LNCAP (cell line): Measurements from ENCODE around the gene ZNF516.

Experiments used
- TF ChIP-seq, protein P1 (sequence below): fragments of 450-650 bp; IDR thresholded peaks from 2 replicates; pipeline ENCODE4 v1.5.1; 2017; ENCODE audit warnings: mild to moderate bottlenecking

ZNF516 gene

DNA sequence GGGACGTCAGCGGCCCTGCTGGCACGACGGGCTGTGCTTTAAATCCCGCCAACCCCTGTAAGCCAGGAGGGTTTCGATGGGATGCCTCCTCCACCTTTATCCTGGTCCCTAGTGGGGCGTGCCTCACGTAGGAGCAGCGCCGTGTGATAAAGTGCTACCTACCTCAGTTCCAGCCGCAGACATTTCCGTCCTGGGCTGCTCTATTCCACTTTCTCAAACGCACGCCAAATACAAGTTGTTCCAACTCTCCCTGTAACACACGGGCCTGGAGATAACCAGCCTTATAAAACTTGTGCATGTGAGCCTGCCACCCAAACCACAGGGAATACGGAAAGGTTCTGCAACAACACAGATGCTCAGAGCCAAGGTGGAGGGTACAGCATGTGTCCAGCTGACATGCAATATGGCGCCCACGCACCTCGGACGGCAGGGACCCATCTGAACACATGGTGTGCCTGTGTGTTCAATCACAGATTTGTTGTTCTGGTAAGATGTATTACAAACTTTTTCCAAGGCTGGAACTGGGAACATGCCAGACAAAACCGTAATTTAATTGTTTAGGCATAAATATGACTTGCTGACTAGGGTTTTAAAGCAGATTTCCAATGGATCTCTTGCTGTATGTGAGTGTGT lies 47.7 kb downstream of the ZNF516 start:
- TF ChIP-seq, protein P1, sequence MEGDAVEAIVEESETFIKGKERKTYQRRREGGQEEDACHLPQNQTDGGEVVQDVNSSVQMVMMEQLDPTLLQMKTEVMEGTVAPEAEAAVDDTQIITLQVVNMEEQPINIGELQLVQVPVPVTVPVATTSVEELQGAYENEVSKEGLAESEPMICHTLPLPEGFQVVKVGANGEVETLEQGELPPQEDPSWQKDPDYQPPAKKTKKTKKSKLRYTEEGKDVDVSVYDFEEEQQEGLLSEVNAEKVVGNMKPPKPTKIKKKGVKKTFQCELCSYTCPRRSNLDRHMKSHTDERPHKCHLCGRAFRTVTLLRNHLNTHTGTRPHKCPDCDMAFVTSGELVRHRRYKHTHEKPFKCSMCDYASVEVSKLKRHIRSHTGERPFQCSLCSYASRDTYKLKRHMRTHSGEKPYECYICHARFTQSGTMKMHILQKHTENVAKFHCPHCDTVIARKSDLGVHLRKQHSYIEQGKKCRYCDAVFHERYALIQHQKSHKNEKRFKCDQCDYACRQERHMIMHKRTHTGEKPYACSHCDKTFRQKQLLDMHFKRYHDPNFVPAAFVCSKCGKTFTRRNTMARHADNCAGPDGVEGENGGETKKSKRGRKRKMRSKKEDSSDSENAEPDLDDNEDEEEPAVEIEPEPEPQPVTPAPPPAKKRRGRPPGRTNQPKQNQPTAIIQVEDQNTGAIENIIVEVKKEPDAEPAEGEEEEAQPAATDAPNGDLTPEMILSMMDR: no peak

DNA sequence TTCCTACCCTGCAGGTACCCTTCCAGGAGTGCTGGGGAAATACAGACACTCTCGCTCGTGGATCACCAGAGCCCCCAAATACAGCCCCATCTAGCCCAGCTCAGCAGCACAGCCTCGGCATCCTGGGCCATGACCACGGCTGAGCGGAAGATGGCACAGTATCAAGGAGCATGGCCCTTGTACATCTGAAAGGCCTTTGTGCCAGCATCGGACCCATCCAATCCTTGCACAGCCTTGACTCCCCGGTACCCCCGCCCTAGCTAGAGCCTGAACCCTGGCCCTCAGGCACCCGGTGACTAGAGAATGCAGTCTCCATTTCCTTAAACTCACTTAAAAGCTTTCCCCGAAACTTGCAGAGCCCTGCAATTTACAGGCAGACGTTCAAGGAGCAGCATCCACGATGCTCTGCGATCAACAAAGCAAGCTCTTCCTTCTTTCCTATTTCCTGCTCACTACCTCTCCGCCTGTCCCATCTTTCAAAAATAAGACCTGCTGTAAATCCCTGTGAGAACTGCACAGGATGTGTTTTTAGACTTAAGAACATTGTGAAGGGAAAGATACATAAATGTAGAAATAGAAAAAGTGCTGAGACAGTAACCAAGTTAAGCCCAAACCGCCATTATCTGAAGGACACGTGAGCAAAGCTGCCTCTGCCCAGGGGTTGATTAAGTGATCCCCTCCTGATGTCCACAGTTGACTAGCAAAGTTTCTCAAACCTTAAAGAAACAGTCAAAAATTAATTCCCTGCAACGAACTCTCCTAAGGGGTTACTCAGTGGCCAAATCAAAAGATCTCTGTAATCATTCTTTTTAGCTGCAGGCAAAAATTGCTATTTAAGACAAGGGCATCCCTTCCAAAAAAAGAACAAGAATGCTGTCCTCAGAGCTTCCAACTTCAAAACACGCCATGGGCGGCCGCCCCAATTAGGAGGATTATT lies 48.5 kb downstream of the ZNF516 start:
- TF ChIP-seq, protein P1: no peak

DNA sequence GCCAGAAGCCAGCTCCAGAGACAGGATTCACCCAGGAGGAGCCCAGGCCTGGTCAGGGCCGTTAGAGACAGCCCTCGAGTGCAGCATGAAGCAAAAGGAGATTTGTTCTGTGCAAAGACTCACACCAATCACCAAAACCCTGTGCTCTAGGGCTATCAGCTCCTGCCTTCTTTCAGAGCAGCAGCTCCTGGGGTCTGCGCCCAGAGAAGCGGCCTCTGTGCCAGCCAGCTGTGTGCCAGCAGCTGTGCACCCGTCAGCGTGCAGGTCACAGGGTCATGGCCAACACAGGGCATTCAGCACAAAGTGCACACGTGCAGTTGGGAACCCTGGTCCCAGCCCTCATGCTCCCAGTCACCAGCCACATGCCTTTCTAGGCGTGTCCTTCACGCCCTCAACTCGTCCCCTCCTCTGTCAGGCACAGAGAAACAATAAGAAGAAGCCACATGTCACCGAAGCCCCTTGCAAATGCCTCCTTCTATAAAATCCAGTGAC lies 49.3 kb downstream of the ZNF516 start:
- TF ChIP-seq, protein P1: no peak

DNA sequence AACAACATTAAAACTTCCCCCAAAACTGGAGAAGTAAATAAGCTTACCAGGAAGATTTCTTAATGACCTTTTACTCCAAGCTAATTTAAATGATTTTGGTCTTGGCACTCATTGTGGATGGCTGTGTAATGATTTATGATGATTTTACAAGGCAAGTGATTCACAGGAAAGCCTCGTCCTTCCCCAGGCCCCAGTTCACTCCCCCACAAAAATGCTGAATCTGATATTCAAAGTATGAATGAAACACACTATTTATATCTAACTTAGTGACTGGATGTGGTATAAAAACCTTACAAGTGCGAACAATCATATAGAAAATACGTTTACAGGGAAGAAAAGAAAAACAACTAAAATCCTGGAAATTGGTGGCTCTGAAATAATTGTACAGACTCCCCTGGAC lies 49.8 kb downstream of the ZNF516 start:
- TF ChIP-seq, protein P1: no peak

DNA sequence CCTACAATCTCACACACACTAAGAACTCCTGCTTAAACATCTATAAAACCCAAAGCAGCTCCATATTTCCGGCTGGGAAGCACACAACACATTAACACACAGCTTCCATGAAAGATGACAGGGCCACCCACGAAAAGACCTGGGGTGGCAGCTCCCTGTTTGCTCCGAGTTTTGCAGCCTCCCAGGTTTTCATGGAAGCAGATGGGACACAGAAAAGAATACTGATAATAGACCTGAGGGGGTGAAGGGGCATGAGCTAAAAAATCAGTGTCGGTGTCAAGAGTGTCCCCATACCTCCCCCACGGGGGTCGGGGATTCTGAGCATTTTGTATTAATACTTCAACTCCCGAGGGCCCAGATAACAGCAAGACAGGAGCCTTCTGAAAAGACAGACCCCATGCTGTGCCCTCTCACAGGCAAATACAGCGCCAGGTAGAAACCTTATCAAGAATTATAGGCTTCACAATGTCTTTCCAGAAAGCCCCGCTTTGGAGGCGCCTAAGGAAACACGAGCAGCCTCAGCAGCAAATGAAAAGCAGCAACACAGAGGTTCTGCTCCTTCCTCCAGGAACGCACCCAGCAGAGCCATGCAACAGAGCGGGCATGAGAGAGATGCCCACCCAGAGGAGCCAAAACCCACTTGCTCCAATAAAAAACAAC lies 50.5 kb downstream of the ZNF516 start:
- TF ChIP-seq, protein P1: no peak

DNA sequence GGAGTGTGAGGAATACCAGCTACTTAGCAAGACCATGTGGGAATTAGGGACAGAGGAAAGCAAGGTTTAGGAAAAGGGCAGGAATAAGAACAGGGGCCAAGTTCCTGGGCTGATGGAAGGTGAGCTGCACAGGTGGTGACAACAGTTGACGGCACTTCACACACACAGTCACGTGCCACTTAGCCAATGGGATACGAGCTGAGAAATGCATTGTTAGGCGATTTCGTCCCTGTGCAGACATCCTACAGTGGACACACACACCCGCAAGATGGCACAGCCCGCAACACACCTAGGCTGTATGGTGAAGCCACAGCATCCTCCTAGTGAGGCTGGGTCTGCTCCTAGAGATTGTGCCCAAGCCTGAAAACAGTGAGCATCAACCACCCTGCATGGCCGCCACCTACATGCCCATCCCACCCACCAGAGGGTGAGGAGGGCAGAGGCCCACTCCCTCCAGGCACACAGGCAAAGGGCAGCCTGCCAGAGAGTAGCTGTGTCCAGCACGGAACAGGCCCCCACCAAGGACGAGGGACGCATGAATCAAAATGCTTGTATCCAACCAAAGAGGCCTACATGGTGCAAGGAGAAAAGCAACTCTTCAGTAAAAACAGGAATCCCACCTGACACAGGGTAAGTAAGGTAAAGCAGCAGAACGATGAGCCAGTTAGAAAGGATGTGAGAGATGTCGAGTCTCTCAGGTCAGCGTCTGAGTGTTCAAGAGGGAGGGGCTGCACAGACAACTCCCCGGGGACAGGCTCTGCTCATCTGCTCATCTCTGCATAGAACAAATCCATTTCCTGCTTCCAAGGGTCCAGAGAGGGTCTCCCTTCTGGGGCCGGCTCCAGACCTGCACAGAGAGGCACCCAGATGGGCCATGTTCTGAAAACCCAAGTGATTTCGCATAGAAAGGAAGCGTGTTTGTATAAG lies 51.3 kb downstream of the ZNF516 start:
- TF ChIP-seq, protein P1: no peak
